ENCODE data around the gene ADGRB2.

The ADGRB2 gene

GRCh38 chr1:31679676-31680230, 84.4 kb downstream of the ADGRB2 start:
- Histone ChIP-seq H3K36me3 (no peaks in the 10 kb centered on the region), H3K27me3 (peaks cover 37% of the 10 kb centered on the region), H3K4me3 (ENCODE audit: low read depth in 1 of 2, low read length in 1 of 2) (no peak overlapping the region), H3K9me3 (no peaks in the 10 kb centered on the region), H3K4me1 (ENCODE audit: control insufficient read depth in 1 of 2, insufficient read depth in 1 of 2, low read depth in 1 of 2, low read length in 1 of 2) (no peaks in the 10 kb centered on the region), H3K27ac (no peak overlapping the region)
- TF ChIP-seq CTCF (IDR thresholded peaks at IDR 0.05), result no peak

- no peak for TF ChIP-seq CTCF (IDR thresholded peaks at IDR 0.05)
- no peaks in the 10 kb centered on the region for H3K4me1 ChIP-seq (ENCODE audit: control insufficient read depth in 1 of 2, insufficient read depth in 1 of 2, low read depth in 1 of 2, low read length in 1 of 2)
- H3K27me3 ChIP-seq, result peaks cover 37% of the 10 kb centered on the region
- H3K9me3 ChIP-seq, result no peaks in the 10 kb centered on the region
- no peak overlapping the region for H3K4me3 ChIP-seq (ENCODE audit: low read depth in 1 of 2, low read length in 1 of 2)
- no peak overlapping the region for H3K27ac ChIP-seq
- H3K36me3 ChIP-seq, result no peaks in the 10 kb centered on the region
Measured at GRCh38 chr1:31679091-31679490, 85.0 kb downstream of the ADGRB2 start.

GRCh38 chr1:31678681-31679080, 85.5 kb downstream of the ADGRB2 start:
- Histone ChIP-seq H3K36me3 (no peaks in the 10 kb centered on the region), H3K27ac (no peak overlapping the region), H3K4me1 (ENCODE audit: control insufficient read depth in 1 of 2, insufficient read depth in 1 of 2, low read depth in 1 of 2, low read length in 1 of 2) (no peaks in the 10 kb centered on the region), H3K9me3 (no peaks in the 10 kb centered on the region), H3K27me3 (peaks cover 37% of the 10 kb centered on the region), H3K4me3 (ENCODE audit: low read depth in 1 of 2, low read length in 1 of 2) (no peak overlapping the region)
- TF ChIP-seq CTCF (IDR thresholded peaks at IDR 0.05), result no peak

- peaks cover 37% of the 10 kb centered on the region for H3K27me3 ChIP-seq
- no peak overlapping the region for H3K27ac ChIP-seq
- TF ChIP-seq CTCF (IDR thresholded peaks at IDR 0.05), result no peak
- no peaks in the 10 kb centered on the region for H3K9me3 ChIP-seq
- no peaks in the 10 kb centered on the region for H3K4me1 ChIP-seq (ENCODE audit: control insufficient read depth in 1 of 2, insufficient read depth in 1 of 2, low read depth in 1 of 2, low read length in 1 of 2)
- H3K4me3 ChIP-seq (ENCODE audit: low read depth in 1 of 2, low read length in 1 of 2), result no peak overlapping the region
- no peaks in the 10 kb centered on the region for H3K36me3 ChIP-seq
Measured at GRCh38 chr1:31677949-31678348, 86.2 kb downstream of the ADGRB2 start.

- Histone ChIP-seq H3K9me3 (no peaks in the 10 kb centered on the region), H3K27ac (no peak overlapping the region), H3K36me3 (no peaks in the 10 kb centered on the region), H3K4me3 (ENCODE audit: low read depth in 1 of 2, low read length in 1 of 2) (no peak overlapping the region), H3K4me1 (ENCODE audit: control insufficient read depth in 1 of 2, insufficient read depth in 1 of 2, low read depth in 1 of 2, low read length in 1 of 2) (no peaks in the 10 kb centered on the region), H3K27me3 (peaks cover 37% of the 10 kb centered on the region)
- TF ChIP-seq CTCF (IDR thresholded peaks at IDR 0.05), result no peak
Measured at GRCh38 chr1:31677401-31677800, 86.7 kb downstream of the ADGRB2 start.

Data from neutrophil (primary cell).